Stimulated activated naive B cell treated with anti-CD40 and anti-IgM and Interleukin-4, amounts not matched to agents 10 μg/mL and 1 μg/mL and 100 μg/mL, for 72 hours (primary cell): Measurements from ENCODE around the gene GNA14.

Experiments used
- ATAC-seq, 2 donors: fragments of 150-1000 bp; cut with Tn5 transposase; replicated peaks; 2 replicates each; pipeline ENCODE4 v1.10.0; 2021; ENCODE audit warnings: moderate library complexity in 1 of 2
- DNase-seq: peaks from one replicate; pipeline ENCODE4 v3.0.0; 2021
- H3K27ac Mint-ChIP-seq: one replicate; pipeline ENCODE4 v1.8.0; 2022; ENCODE audit warnings: mild to moderate bottlenecking, mixed read lengths
- H3K27me3 Mint-ChIP-seq, 2 donors: one replicate each; pipeline ENCODE4 v1.8.0; 2022; ENCODE audit warnings: mixed read lengths in 2 of 2
- H3K36me3 Mint-ChIP-seq, 2 donors: one replicate each; pipeline ENCODE4 v1.8.0; 2022; ENCODE audit warnings: mixed read lengths in 2 of 2, mild to moderate bottlenecking in 1 of 2
- H3K4me1 Mint-ChIP-seq, 2 donors: one replicate each; pipeline ENCODE4 v1.8.0; 2022; ENCODE audit warnings: mixed read lengths in 2 of 2, mild to moderate bottlenecking in 1 of 2
- H3K4me3 Mint-ChIP-seq, 2 donors: one replicate each; pipeline ENCODE4 v1.8.0; 2022; ENCODE audit warnings: mild to moderate bottlenecking in 2 of 2, mixed read lengths in 2 of 2, moderate library complexity in 1 of 2
- H3K9me3 Mint-ChIP-seq, 2 donors: one replicate each; pipeline ENCODE4 v1.8.0; 2022; ENCODE audit warnings: mixed read lengths in 2 of 2, mild to moderate bottlenecking in 1 of 2

GNA14 gene

GRCh38 chr9:77554586-77555105 lies 93.5 kb downstream of the GNA14 start:
- Mint-ChIP-seq H3K9me3 (no peaks in the 10 kb centered on the region), H3K27ac (no peak overlapping the region), H3K4me3 (no peak overlapping the region), H3K4me1 (no peaks in the 10 kb centered on the region), H3K27me3 (peaks cover 9 to 11% of the 10 kb centered on the region in 2 donors), H3K36me3 (no peaks in the 10 kb centered on the region)
- no peak for ATAC-seq
- DNase-seq, result no peak

GRCh38 chr9:77547106-77547730 lies 100.9 kb downstream of the GNA14 start:
- peaks cover 0 to 16% of the 10 kb centered on the region in 2 donors for H3K27me3 Mint-ChIP-seq

GRCh38 chr9:77546376-77546950 lies 101.7 kb downstream of the GNA14 start:
- H3K27me3 Mint-ChIP-seq, result peaks cover 0 to 16% of the 10 kb centered on the region in 2 donors
- H3K4me1 Mint-ChIP-seq, result no peaks in the 10 kb centered on the region
- H3K9me3 Mint-ChIP-seq, result peaks cover 8 to 14% of the 10 kb centered on the region in 2 donors
- no peak for DNase-seq
- no peaks in the 10 kb centered on the region for H3K36me3 Mint-ChIP-seq
- no peak overlapping the region for H3K4me3 Mint-ChIP-seq
- no peak overlapping the region for H3K27ac Mint-ChIP-seq
- ATAC-seq, result no peak

More at GRCh38 chr9:77547106-77547730, 100.9 kb downstream of the GNA14 start:
- H3K4me3 Mint-ChIP-seq, result no peak overlapping the region
- no peaks in the 10 kb centered on the region for H3K4me1 Mint-ChIP-seq
- no peaks in the 10 kb centered on the region for H3K36me3 Mint-ChIP-seq
- DNase-seq (no peak), ATAC-seq (no peak)
- no peak overlapping the region for H3K27ac Mint-ChIP-seq
- peaks cover 5 to 6% of the 10 kb centered on the region in 2 donors for H3K9me3 Mint-ChIP-seq

GRCh38 chr9:77544546-77544945 lies 103.6 kb downstream of the GNA14 start:
- H3K9me3 Mint-ChIP-seq, result peaks cover 18 to 27% of the 10 kb centered on the region in 2 donors
- peaks cover 4 to 5% of the 10 kb centered on the region in 2 donors for H3K36me3 Mint-ChIP-seq
- DNase-seq (no peak), ATAC-seq (no peak)
- H3K4me3 Mint-ChIP-seq, result no peak overlapping the region
- no peak overlapping the region for H3K27ac Mint-ChIP-seq
- no peaks in the 10 kb centered on the region for H3K4me1 Mint-ChIP-seq
- H3K27me3 Mint-ChIP-seq, result peaks cover 6 to 17% of the 10 kb centered on the region in 2 donors

GRCh38 chr9:77543131-77543822 lies 104.8 kb downstream of the GNA14 start:
- peaks cover 22 to 32% of the 10 kb centered on the region in 2 donors for H3K9me3 Mint-ChIP-seq
- H3K4me3 Mint-ChIP-seq, result no peak overlapping the region
- ATAC-seq (no peak), DNase-seq (no peak)
- no peak overlapping the region for H3K27ac Mint-ChIP-seq
- no peaks in the 10 kb centered on the region for H3K4me1 Mint-ChIP-seq
- H3K27me3 Mint-ChIP-seq, result peaks cover 6 to 20% of the 10 kb centered on the region in 2 donors
- H3K36me3 Mint-ChIP-seq, result peaks cover 4 to 5% of the 10 kb centered on the region in 2 donors

GRCh38 chr9:77541600-77541999 lies 106.5 kb downstream of the GNA14 start:
- DNase-seq (no peak), ATAC-seq (no peak)
- peaks cover 22 to 32% of the 10 kb centered on the region in 2 donors for H3K9me3 Mint-ChIP-seq
- H3K4me1 Mint-ChIP-seq, result no peaks in the 10 kb centered on the region
- peaks cover 6 to 16% of the 10 kb centered on the region in 2 donors for H3K27me3 Mint-ChIP-seq
- H3K4me3 Mint-ChIP-seq, result no peak overlapping the region
- no peak overlapping the region for H3K27ac Mint-ChIP-seq
- peaks cover 4 to 5% of the 10 kb centered on the region in 2 donors for H3K36me3 Mint-ChIP-seq

- Mint-ChIP-seq H3K36me3 (peaks cover 4 to 5% of the 10 kb centered on the region in 2 donors), H3K27ac (no peak overlapping the region), H3K4me3 (no peak overlapping the region), H3K4me1 (no peaks in the 10 kb centered on the region), H3K9me3 (peaks cover 22 to 32% of the 10 kb centered on the region in 2 donors), H3K27me3 (peaks cover 6 to 12% of the 10 kb centered on the region in 2 donors)
- DNase-seq (no peak), ATAC-seq (no peak)
These were observed 107.1 kb downstream of the GNA14 start for GRCh38 chr9:77541055-77541454.

- DNase-seq (no peak), ATAC-seq (no peak)
- H3K4me1 Mint-ChIP-seq, result no peaks in the 10 kb centered on the region
- peaks cover 0 to 3% of the 10 kb centered on the region in 2 donors for H3K27me3 Mint-ChIP-seq
- peaks cover 4 to 7% of the 10 kb centered on the region in 2 donors for H3K9me3 Mint-ChIP-seq
- no peak overlapping the region for H3K27ac Mint-ChIP-seq
- H3K36me3 Mint-ChIP-seq, result no peaks in the 10 kb centered on the region
- H3K4me3 Mint-ChIP-seq, result no peak overlapping the region
These were observed 113.6 kb downstream of the GNA14 start for GRCh38 chr9:77534376-77535057.

GRCh38 chr9:77533671-77534070 lies 114.5 kb downstream of the GNA14 start:
- Mint-ChIP-seq H3K4me1 (no peaks in the 10 kb centered on the region), H3K4me3 (no peak overlapping the region), H3K9me3 (peaks cover 0 to 4% of the 10 kb centered on the region in 2 donors), H3K27me3 (no peaks in the 10 kb centered on the region), H3K36me3 (no peaks in the 10 kb centered on the region), H3K27ac (no peak overlapping the region)
- DNase-seq (no peak), ATAC-seq (no peak)

- DNase-seq, result no peak
- peaks cover 0 to 4% of the 10 kb centered on the region in 2 donors for H3K9me3 Mint-ChIP-seq
- no peak for ATAC-seq
- no peaks in the 10 kb centered on the region for H3K4me1 Mint-ChIP-seq
- H3K4me3 Mint-ChIP-seq, result no peak overlapping the region
- no peaks in the 10 kb centered on the region for H3K27me3 Mint-ChIP-seq
- H3K36me3 Mint-ChIP-seq, result no peaks in the 10 kb centered on the region
- H3K27ac Mint-ChIP-seq, result no peak overlapping the region
These were observed 115.5 kb downstream of the GNA14 start for GRCh38 chr9:77532607-77533006.

GRCh38 chr9:77531400-77531799 lies 116.7 kb downstream of the GNA14 start:
- peaks cover 0 to 4% of the 10 kb centered on the region in 2 donors for H3K9me3 Mint-ChIP-seq
- no peaks in the 10 kb centered on the region for H3K27me3 Mint-ChIP-seq
- no peaks in the 10 kb centered on the region for H3K4me1 Mint-ChIP-seq
- H3K27ac Mint-ChIP-seq, result no peak overlapping the region
- no peaks in the 10 kb centered on the region for H3K36me3 Mint-ChIP-seq
- DNase-seq, result no peak
- ATAC-seq, result no peak
- H3K4me3 Mint-ChIP-seq, result no peak overlapping the region

GRCh38 chr9:77523891-77524290 lies 124.2 kb downstream of the GNA14 start:
- Mint-ChIP-seq H3K27me3 (no peaks in the 10 kb centered on the region), H3K9me3 (no peaks in the 10 kb centered on the region), H3K36me3 (no peaks in the 10 kb centered on the region), H3K27ac (no peak overlapping the region), H3K4me1 (no peaks in the 10 kb centered on the region), H3K4me3 (no peak overlapping the region)
- ATAC-seq (no peak), DNase-seq (no peak)

- DNase-seq, result no peak
- Mint-ChIP-seq H3K27ac (no peak overlapping the region), H3K9me3 (no peaks in the 10 kb centered on the region), H3K4me1 (no peaks in the 10 kb centered on the region), H3K27me3 (no peaks in the 10 kb centered on the region), H3K36me3 (no peaks in the 10 kb centered on the region), H3K4me3 (no peak overlapping the region)
- no peak for ATAC-seq
These were observed 127.0 kb downstream of the GNA14 start for GRCh38 chr9:77521091-77521490.

- DNase-seq (no peak), ATAC-seq (no peak)
- H3K4me1 Mint-ChIP-seq, result peaks cover 0 to 9% of the 10 kb centered on the region in 2 donors
- H3K4me3 Mint-ChIP-seq, result no peak overlapping the region
- no peak overlapping the region for H3K27ac Mint-ChIP-seq
- H3K9me3 Mint-ChIP-seq, result no peaks in the 10 kb centered on the region
- no peaks in the 10 kb centered on the region for H3K36me3 Mint-ChIP-seq
- H3K27me3 Mint-ChIP-seq, result no peaks in the 10 kb centered on the region
These were observed 129.4 kb downstream of the GNA14 start for GRCh38 chr9:77518688-77519087.
